Measurements from ENCODE around the gene CHRDL2. TPM values are rescaled to one million over a fixed set of nuclear protein-coding genes. Genes with fewer than 3 reads are reported as not detected.

CHRDL2 gene
- total and polyA plus RNA-seq, 2 experiments from 2014 or later = 0.83 to 4.7 TPM

DNA sequence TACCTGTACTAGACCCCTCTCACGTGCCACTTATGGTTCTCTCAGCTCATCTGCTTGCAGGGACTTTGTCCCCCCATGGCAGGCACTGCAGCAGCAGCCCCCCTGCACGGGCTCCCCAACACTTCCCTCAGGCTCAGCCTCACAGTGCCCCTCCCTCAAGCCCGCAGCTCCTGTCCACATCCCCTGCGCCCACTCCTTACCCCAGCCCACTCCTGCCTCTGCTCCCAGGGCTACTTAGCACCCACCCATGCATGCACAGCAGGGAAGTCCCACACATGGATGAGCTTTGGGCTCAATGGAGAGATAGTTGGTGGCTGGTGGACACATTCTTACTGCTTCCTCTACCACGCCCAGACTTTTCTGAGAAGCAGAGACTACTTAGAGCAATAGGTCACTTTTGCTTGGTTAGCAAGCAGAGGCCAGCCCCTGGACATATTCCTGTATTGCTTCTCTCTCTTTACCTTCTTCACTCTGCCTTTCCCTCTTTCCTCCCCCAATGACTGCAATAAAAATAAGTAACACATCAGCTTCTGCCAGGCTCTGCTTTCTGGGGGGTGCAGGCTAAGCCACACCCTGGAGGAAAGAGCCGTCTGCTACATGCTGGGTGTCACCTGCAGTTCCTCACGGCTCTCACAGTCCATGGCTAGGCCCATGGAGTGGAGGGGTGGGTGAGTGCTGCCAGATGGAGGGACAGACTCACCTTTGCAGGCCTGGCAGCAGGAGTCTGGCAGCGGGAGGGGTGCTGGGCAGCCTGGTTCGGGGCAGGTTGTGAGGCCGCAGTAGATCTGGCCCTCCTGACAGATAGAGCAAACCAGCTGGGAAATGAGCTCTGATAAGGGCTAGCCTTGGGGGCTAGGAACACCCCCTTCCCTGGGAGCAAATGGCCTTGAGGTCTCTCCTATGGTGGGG is 23.4 kb downstream of the CHRDL2 start:
- Histone ChIP-seq H3K36me3 (replicated peaks; ENCODE audit: insufficient read depth, low read depth) (no peaks in the 10 kb centered on the region), H4K20me1 (ENCODE audit: insufficient read depth, poor library complexity, severe bottlenecking) (no peaks in the 10 kb centered on the region), H3K9me3 (ENCODE audit: low read depth) (no peaks in the 10 kb centered on the region), H3K4me2 (no peak overlapping the region), H3K4me1 (ENCODE audit: insufficient read depth) (peaks cover 10% of the 10 kb centered on the region), H3K79me2 (no peaks in the 10 kb centered on the region), H3K9me2 (replicated peaks; ENCODE audit: insufficient read depth) (no peaks in the 10 kb centered on the region), H2AFZ (no peak overlapping the region), H3K27ac (no peak overlapping the region), H3K27me3 (no peaks in the 10 kb centered on the region), H3K4me3 (no peak overlapping the region)
- no peak for DNase-seq (ENCODE audit: low spot score)
- WGBS (ENCODE audit: low lambda C conversion rate, missing lambda C conversion rate) = 72% methylated on average over 10 of the region's 10 CpGs
- TF ChIP-seq, protein P1, sequence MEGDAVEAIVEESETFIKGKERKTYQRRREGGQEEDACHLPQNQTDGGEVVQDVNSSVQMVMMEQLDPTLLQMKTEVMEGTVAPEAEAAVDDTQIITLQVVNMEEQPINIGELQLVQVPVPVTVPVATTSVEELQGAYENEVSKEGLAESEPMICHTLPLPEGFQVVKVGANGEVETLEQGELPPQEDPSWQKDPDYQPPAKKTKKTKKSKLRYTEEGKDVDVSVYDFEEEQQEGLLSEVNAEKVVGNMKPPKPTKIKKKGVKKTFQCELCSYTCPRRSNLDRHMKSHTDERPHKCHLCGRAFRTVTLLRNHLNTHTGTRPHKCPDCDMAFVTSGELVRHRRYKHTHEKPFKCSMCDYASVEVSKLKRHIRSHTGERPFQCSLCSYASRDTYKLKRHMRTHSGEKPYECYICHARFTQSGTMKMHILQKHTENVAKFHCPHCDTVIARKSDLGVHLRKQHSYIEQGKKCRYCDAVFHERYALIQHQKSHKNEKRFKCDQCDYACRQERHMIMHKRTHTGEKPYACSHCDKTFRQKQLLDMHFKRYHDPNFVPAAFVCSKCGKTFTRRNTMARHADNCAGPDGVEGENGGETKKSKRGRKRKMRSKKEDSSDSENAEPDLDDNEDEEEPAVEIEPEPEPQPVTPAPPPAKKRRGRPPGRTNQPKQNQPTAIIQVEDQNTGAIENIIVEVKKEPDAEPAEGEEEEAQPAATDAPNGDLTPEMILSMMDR (IDR thresholded peaks at IDR 0.05; ENCODE audit: poor library complexity) = no peak
- TF ChIP-seq EZH2 (IDR thresholded peaks at IDR 0.05; ENCODE audit: borderline replicate concordance) = no peak
- TF ChIP-seq EZH2phosphoT487 (IDR thresholded peaks at IDR 0.05; ENCODE audit: low read depth, severe bottlenecking, unreplicated experiment) = no peak

- no peaks in the 10 kb centered on the region for H3K79me2 ChIP-seq
- WGBS (ENCODE audit: low lambda C conversion rate, missing lambda C conversion rate) = 98% methylated on average over 3 of the region's 3 CpGs
- H3K9me2 ChIP-seq (replicated peaks; ENCODE audit: insufficient read depth) = no peaks in the 10 kb centered on the region
- H3K4me1 ChIP-seq (ENCODE audit: insufficient read depth) = peaks cover 10% of the 10 kb centered on the region
- TF ChIP-seq EZH2 (IDR thresholded peaks at IDR 0.05; ENCODE audit: borderline replicate concordance) = no peak
- TF ChIP-seq EZH2phosphoT487 (IDR thresholded peaks at IDR 0.05; ENCODE audit: low read depth, severe bottlenecking, unreplicated experiment) = no peak
- TF ChIP-seq, protein P1 (IDR thresholded peaks at IDR 0.05; ENCODE audit: poor library complexity) = no peak
- no peak overlapping the region for H2AFZ ChIP-seq
- DNase-seq (ENCODE audit: low spot score) = no peak
- H3K27ac ChIP-seq = no peak overlapping the region
- no peak overlapping the region for H3K4me2 ChIP-seq
- H3K9me3 ChIP-seq (ENCODE audit: low read depth) = no peaks in the 10 kb centered on the region
- H3K27me3 ChIP-seq = no peaks in the 10 kb centered on the region
- H3K4me3 ChIP-seq = no peak overlapping the region
- no peaks in the 10 kb centered on the region for H3K36me3 ChIP-seq (replicated peaks; ENCODE audit: insufficient read depth, low read depth)
- H4K20me1 ChIP-seq (ENCODE audit: insufficient read depth, poor library complexity, severe bottlenecking) = no peaks in the 10 kb centered on the region
Observed at GRCh38 chr11:74707182-74707581, 24.0 kb downstream of the CHRDL2 start.

- H4K20me1 ChIP-seq (ENCODE audit: insufficient read depth, poor library complexity, severe bottlenecking) = no peaks in the 10 kb centered on the region
- H3K36me3 ChIP-seq (replicated peaks; ENCODE audit: insufficient read depth, low read depth) = no peaks in the 10 kb centered on the region
- H3K4me2 ChIP-seq = no peak overlapping the region
- H2AFZ ChIP-seq = no peak overlapping the region
- TF ChIP-seq EZH2 (IDR thresholded peaks at IDR 0.05; ENCODE audit: borderline replicate concordance) (no peak), EZH2phosphoT487 (IDR thresholded peaks at IDR 0.05; ENCODE audit: low read depth, severe bottlenecking, unreplicated experiment) (no peak)
- TF ChIP-seq, protein P1 (IDR thresholded peaks at IDR 0.05; ENCODE audit: poor library complexity) = no peak
- no peak overlapping the region for H3K27ac ChIP-seq
- 95% methylated on average over 13 of the region's 13 CpGs for WGBS (ENCODE audit: low lambda C conversion rate, missing lambda C conversion rate)
- H3K4me3 ChIP-seq = no peak overlapping the region
- no peaks in the 10 kb centered on the region for H3K27me3 ChIP-seq
- no peaks in the 10 kb centered on the region for H3K9me2 ChIP-seq (replicated peaks; ENCODE audit: insufficient read depth)
- H3K4me1 ChIP-seq (ENCODE audit: insufficient read depth) = no peaks in the 10 kb centered on the region
- no peaks in the 10 kb centered on the region for H3K9me3 ChIP-seq (ENCODE audit: low read depth)
- DNase-seq (ENCODE audit: low spot score) = no peak
- H3K79me2 ChIP-seq = no peaks in the 10 kb centered on the region
Observed at GRCh38 chr11:74703211-74703610, 28.0 kb downstream of the CHRDL2 start.

Measured in hepatocyte (in vitro differentiated cells).